Chondrocyte (in vitro differentiated cells): ENCODE measurements around the gene C17orf67. TPM values are rescaled to one million over a fixed set of nuclear protein-coding genes. Genes with fewer than 3 reads are reported as not detected.

Source experiments
- DNase-seq: peaks from one replicate; pipeline ENCODE4 v3.0.0; 2021; ENCODE audit warnings: mixed read lengths, low spot score
- H3K27ac Mint-ChIP-seq: one replicate; pipeline ENCODE4 v1.8.0; 2021; ENCODE audit warnings: mild to moderate bottlenecking, moderate library complexity, mixed read lengths; ENCODE audit not compliant: unreplicated experiment
- H3K27me3 Mint-ChIP-seq: 2 replicates; pipeline ENCODE4 v1.8.0; 2021; ENCODE audit warnings: low read depth, mixed read lengths
- H3K36me3 Mint-ChIP-seq: 2 replicates; pipeline ENCODE4 v1.8.0; 2021; ENCODE audit warnings: low read depth, mixed read lengths
- H3K4me1 Mint-ChIP-seq: 2 replicates; pipeline ENCODE4 v1.8.0; 2021; ENCODE audit warnings: low read depth, mild to moderate bottlenecking, mixed read lengths
- H3K4me3 Mint-ChIP-seq: one replicate; pipeline ENCODE4 v1.8.0; 2021; ENCODE audit warnings: mild to moderate bottlenecking, moderate library complexity, mixed read lengths; ENCODE audit not compliant: unreplicated experiment
- H3K9me3 Mint-ChIP-seq: 2 replicates; pipeline ENCODE4 v1.8.0; 2021; ENCODE audit warnings: low read depth, mixed read lengths
- total RNA-seq: library from RNA; stranded (reverse); gene quantifications from 3 replicates; pipeline ENCODE4 v1.2.1, GENCODE V29; 2021
- TF ChIP-seq, protein P1 (sequence below): fragments of 200-600 bp; sonication (generic); IDR thresholded peaks from 2 replicates; pipeline ENCODE4 v1.5.0; 2021; ENCODE audit warnings: antibody characterized with exemption, mild to moderate bottlenecking, moderate library complexity

The C17orf67 gene
- total RNA-seq, 1 donor from 2014 or later: 1.5 TPM

DNA sequence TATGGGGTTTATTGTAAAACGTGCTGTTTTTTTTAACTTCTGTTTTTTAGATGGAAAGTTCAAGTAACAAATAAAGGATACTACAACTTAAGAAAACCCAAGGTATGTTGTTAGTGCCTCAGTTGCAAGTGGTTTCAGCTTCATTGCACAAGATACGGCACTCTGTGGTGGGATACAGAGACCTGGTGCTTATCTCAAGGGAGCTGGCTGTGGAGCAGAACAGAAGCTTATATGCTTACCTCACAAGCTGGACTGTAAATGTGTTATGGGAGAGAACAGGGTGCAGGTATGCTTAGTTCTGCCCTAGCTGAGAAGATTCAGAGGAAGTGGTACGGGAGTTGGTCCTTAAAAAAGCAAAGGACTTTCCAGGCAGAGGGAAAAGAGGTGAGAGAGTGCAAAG is 15.4 kb upstream of the C17orf67 start:
- TF ChIP-seq, protein P1, sequence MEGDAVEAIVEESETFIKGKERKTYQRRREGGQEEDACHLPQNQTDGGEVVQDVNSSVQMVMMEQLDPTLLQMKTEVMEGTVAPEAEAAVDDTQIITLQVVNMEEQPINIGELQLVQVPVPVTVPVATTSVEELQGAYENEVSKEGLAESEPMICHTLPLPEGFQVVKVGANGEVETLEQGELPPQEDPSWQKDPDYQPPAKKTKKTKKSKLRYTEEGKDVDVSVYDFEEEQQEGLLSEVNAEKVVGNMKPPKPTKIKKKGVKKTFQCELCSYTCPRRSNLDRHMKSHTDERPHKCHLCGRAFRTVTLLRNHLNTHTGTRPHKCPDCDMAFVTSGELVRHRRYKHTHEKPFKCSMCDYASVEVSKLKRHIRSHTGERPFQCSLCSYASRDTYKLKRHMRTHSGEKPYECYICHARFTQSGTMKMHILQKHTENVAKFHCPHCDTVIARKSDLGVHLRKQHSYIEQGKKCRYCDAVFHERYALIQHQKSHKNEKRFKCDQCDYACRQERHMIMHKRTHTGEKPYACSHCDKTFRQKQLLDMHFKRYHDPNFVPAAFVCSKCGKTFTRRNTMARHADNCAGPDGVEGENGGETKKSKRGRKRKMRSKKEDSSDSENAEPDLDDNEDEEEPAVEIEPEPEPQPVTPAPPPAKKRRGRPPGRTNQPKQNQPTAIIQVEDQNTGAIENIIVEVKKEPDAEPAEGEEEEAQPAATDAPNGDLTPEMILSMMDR: no peak
- no peak for DNase-seq
- no peak overlapping the region for H3K4me3 Mint-ChIP-seq
- H3K27ac Mint-ChIP-seq: no peak overlapping the region
- H3K36me3 Mint-ChIP-seq: peaks cover 18% of the 10 kb centered on the region
- H3K9me3 Mint-ChIP-seq: no peaks in the 10 kb centered on the region
- no peaks in the 10 kb centered on the region for H3K4me1 Mint-ChIP-seq
- no peaks in the 10 kb centered on the region for H3K27me3 Mint-ChIP-seq

DNA sequence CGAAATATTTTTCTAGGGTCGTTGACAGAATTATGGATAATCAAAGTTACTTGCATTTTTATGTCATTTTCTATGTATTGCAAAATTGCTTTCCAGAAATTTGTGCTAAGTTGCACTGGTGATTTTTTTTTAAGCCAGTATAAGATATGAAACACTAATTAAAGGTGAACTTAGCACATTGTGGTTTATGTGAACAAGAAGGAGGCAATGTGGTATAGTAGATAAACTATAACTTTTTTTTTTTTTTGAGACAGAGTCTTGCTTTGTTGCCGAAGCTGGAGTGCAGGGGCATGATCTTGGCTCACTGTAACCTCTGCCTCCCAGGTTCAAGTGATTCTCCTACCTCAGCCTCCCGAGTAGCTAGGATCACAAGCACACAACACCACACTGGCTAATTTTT is 13.4 kb upstream of the C17orf67 start:
- no peaks in the 10 kb centered on the region for H3K9me3 Mint-ChIP-seq
- no peaks in the 10 kb centered on the region for H3K4me1 Mint-ChIP-seq
- no peak for DNase-seq
- no peak overlapping the region for H3K4me3 Mint-ChIP-seq
- TF ChIP-seq, protein P1: no peak
- H3K27ac Mint-ChIP-seq: no peak overlapping the region
- H3K36me3 Mint-ChIP-seq: peaks cover 16% of the 10 kb centered on the region
- H3K27me3 Mint-ChIP-seq: no peaks in the 10 kb centered on the region

GRCh38 chr17:56845934-56846333 is 12.2 kb upstream of the C17orf67 start:
- Mint-ChIP-seq H3K4me1 (no peaks in the 10 kb centered on the region), H3K4me3 (no peak overlapping the region)

GRCh38 chr17:56842577-56842976 is 8.9 kb upstream of the C17orf67 start:
- DNase-seq: no peak
- H3K27ac Mint-ChIP-seq: no peak overlapping the region
- peaks cover 5% of the 10 kb centered on the region for H3K36me3 Mint-ChIP-seq
- no peaks in the 10 kb centered on the region for H3K27me3 Mint-ChIP-seq
- TF ChIP-seq, protein P1: no peak
- H3K4me1 Mint-ChIP-seq: no peaks in the 10 kb centered on the region
- no peaks in the 10 kb centered on the region for H3K9me3 Mint-ChIP-seq
- H3K4me3 Mint-ChIP-seq: no peak overlapping the region

More at GRCh38 chr17:56845934-56846333, 12.2 kb upstream of the C17orf67 start:
- H3K27ac Mint-ChIP-seq: no peak overlapping the region
- H3K27me3 Mint-ChIP-seq: no peaks in the 10 kb centered on the region
- peaks cover 16% of the 10 kb centered on the region for H3K36me3 Mint-ChIP-seq
- TF ChIP-seq, protein P1: no peak
- no peaks in the 10 kb centered on the region for H3K9me3 Mint-ChIP-seq
- no peak for DNase-seq

DNA sequence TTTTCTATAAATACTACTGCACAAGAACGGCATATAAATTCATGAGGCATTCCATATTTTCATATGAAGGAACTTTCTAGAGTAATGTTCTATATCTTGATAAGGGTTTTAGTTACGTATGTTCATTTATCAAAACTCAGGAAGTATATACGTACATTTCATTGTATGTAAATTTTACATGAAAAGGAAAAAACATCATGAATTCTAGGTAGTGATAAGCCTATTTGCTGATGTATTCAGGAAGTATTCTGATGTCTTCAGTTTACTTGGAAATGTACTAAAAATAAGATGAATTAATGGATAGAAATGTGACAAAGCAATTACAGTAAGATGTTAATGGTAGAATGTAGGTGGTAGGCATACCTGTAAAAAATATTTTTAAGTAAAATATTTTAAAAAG is 5.0 kb upstream of the C17orf67 start:
- no peak for DNase-seq
- Mint-ChIP-seq H3K36me3 (peaks cover 2% of the 10 kb centered on the region), H3K27me3 (no peaks in the 10 kb centered on the region), H3K4me3 (no peak overlapping the region), H3K9me3 (no peaks in the 10 kb centered on the region), H3K4me1 (peaks cover 6% of the 10 kb centered on the region), H3K27ac (no peak overlapping the region)
- TF ChIP-seq, protein P1: no peak
